ENCODE data around the gene ZNF502.
A peak's percentile ranks its signal among the peaks of the same experiment; 100 is the strongest.

ZNF502 gene

DNA sequence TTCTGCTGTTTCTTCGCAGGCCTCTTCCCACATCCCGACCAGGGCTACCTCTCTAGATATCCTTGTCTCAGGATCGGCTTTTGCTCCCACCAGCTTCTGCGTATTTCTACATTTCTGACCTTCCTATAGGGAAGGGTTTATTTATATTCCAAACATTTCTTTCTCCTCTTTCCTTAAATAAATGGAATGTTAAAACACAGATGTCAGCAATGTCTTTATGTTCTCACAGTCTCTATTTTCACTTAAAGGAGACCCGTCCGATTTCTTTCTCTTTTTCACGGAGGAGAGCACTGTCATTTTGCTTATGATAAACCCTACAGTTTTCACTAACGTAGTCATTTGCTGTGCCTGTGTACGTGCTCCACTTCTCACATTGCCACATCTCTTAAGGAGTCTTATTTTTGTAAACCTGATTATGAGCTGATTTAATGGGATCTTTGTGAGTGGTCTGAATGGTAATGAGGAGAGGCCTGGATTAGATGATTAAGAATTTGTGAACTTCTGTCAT lies 49.8 kb downstream of the ZNF502 start:
- Histone ChIP-seq H3K4me3 (peak overlapping the region; percentile 62 to 94 (median 78)), H3K27ac (peak overlapping the region in 6 of 21 experiments; percentile 12 to 90 (median 78))

GRCh38 chr3:44762690-44763089 lies 50.2 kb downstream of the ZNF502 start:
- H3K27ac ChIP-seq: no peak overlapping the region
- peak overlapping the region in 1 of 7 experiments; percentile 94 for H3K4me3 ChIP-seq

- H3K4me3 ChIP-seq: no peak overlapping the region
- no peak overlapping the region for H3K27ac ChIP-seq
Measured at GRCh38 chr3:44764248-44764647, 51.8 kb downstream of the ZNF502 start.

GRCh38 chr3:44771424-44772098 lies 59.1 kb downstream of the ZNF502 start:
- Histone ChIP-seq H3K27ac (no peak overlapping the region), H3K4me3 (no peak overlapping the region)

DNA sequence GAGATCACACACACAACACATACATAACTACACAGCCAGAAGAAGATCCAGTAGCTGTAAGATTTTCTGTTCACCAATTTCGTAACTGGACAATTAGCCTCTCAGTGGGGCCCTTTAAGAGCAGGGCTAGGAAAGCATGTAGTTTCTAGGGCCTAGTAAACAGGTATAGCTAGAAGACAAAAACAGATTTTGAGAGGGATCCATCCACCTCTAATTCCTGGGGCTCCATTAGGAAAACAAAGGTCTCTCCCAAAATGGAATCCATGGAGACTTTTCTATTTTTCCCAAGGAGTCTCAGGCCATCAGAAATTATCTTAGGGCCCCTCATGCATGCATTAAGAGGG lies 59.6 kb downstream of the ZNF502 start:
- no peak overlapping the region for H3K27ac ChIP-seq
- H3K4me3 ChIP-seq: no peak overlapping the region

Data from skin epidermis (tissue), 12 donors.